ENCODE results near the gene ADARB2.

Gene ADARB2

DNA sequence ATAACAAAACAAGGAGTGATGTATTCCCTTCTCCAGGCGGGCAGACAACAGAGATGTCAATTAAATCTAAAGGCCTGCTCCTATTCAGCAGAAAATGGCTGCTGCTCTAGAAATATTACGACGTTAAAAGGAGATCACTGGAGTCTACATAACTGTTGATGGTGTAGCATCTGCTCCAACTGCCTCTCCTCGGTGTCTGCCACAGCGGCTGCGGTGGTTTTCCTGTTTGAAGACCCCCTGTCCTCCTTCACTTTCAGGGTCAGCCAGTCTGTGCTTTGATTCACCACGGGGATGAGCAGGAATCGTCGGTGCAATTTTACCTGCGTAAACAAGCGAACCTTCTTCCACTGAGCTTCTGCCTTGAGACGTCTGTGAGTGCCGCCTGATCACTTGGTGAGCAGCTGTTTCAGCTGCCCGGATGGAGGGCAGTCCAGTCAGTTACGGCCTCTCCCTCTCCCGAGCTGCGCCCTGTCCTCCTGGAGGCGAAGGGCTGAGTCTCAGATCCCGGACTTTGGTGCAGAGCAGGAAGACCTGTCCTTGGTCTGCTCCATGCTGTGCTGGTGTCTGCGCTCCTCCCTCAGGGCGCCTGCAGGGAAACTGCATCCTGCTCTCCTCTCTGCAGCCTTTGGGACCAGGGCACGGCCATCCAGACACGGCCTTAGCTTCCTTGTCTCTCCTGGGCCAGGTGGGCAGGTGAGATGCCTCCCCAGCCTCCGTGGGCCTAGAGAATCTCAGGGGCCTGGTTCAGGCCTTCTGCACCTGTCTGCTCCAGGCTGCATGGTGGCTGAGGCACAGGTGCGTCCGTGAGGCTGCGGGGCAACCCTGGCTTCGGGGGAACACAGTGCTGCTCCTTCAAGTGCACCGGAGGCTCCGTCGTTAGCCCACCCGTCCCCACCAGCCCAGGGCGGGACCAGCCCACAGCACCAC, 326.6 kb downstream of the ADARB2 start:
- Histone ChIP-seq H3K4me3 (no peak overlapping the region), H3K27ac (no peak overlapping the region)

DNA sequence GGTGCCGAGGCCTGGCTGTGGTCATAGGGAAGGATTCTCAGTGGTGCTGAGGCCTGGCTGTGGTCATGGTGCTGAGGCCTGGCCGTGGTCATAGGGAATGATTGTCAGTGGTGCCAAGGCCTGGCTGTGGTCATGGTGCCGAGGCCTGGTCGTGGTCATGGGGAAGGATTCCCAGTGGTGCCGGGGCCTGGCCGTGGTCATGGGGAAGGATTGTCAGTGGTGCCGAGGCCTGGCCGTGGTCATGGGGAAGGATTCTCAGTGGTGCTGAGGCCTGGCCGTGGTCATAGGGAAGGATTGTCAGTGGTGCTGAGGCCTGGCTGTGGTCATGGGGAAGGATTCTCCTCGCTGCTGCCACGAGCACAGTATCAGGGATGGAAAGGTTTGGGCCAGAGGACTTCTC, 327.3 kb downstream of the ADARB2 start:
- H3K27ac ChIP-seq, result no peak overlapping the region

DNA sequence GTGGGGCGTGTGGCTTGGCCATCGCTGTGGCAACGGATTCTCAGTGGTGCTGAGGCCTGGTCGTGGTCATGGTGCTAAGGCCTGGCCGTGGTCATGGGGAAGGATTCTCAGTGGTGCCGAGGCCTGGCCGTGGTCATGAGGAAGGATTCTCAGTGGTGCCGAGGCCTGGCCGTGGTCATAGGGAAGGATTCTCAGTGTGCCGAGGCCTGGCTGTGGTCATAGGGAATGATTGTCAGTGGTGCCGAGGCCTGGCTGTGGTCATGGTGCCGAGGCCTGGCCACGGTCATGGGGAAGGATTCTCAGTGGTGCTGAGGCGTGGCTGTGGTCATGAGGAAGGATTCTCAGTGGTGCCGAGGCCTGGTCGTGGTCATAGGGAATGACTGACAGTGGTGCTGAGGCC, 327.9 kb downstream of the ADARB2 start:
- H3K27ac ChIP-seq, result no peak overlapping the region
- no peak overlapping the region for H3K4me3 ChIP-seq

More for the DNA sequence above, 327.3 kb downstream of the ADARB2 start:
- H3K4me3 ChIP-seq, result no peak overlapping the region

DNA sequence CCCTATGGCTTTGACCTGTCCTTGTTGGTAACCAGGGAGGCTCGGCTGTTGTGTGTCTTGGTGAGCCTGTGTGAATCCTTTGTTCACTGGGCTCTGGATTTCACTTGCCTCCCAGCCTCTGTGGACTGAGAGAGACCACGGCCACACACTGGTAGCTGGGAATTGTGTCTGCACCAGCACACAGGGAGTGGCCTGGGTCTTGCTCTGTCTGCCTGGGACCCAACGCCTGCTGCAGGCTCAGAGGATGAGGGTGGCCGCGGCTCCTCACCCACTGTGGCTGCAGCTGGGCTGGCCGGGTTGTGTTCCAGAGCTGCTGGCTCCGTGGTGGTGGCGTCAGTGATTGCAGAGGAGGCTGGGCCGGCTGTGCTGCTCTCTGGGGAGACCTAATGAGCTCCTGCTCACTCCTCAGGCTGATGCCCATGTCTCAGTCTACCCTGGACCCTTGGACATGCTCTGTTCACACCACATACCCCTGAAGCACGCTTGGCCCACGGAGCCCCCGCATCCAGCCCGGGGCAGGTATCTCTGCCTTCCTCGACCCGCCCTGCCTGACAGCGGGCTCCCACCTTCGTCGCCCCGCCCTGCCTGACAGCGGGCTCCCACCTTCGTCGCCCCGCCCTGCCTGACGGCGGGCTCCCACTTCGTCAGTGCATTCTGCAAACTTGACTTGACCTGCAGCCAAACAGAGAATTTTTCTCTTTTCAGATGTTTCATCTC, 328.5 kb downstream of the ADARB2 start:
- H3K4me3 ChIP-seq, result no peak overlapping the region
- H3K27ac ChIP-seq, result no peak overlapping the region

DNA sequence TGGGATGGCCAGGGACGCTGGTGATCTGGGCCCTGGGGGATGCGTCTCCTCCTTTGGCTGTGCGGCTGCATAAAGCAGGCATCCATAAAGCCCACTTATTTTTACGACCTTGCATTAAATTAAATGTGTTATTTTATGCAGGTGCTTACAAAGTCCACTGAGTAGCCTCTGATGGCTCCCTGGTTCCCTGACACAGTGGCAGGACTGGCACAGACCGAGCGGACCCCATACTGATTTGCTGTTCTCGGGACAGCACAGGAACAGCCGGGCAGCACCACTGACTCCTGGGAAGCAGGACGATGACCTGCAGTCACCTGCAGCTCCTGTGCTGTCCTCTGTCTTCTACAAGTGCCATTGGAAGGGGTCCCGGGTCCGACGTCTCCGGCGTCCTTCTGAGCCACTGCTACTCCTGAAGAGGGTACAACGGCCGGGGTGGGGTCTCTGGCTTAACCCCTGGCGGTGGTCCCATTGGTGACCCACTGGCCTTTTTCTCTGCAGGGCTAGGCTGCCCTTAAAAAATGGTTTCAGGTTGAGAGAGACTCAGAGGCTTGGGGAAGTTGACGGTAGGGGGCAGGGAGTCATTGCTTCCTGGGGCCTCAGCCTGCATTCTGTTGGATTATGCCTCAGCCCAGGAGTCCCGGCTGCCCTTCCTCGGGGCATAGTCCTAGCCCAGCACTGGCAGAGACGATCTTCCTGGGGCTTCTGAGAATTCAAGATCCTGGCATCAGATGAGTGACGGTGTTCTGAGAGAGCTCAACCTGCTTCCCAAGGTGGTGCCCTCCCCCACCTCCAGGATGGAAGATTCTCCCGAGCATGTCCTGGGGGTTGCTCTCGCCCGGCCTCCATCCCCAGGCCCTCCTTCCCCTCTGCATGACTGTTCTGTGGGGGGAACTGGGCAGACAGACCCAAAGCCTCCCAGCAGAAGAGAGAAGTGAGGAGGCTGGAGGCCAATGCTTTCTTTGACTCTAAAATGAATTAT, 330.1 kb downstream of the ADARB2 start:
- Histone ChIP-seq H3K27ac (no peak overlapping the region), H3K4me3 (no peak overlapping the region)

DNA sequence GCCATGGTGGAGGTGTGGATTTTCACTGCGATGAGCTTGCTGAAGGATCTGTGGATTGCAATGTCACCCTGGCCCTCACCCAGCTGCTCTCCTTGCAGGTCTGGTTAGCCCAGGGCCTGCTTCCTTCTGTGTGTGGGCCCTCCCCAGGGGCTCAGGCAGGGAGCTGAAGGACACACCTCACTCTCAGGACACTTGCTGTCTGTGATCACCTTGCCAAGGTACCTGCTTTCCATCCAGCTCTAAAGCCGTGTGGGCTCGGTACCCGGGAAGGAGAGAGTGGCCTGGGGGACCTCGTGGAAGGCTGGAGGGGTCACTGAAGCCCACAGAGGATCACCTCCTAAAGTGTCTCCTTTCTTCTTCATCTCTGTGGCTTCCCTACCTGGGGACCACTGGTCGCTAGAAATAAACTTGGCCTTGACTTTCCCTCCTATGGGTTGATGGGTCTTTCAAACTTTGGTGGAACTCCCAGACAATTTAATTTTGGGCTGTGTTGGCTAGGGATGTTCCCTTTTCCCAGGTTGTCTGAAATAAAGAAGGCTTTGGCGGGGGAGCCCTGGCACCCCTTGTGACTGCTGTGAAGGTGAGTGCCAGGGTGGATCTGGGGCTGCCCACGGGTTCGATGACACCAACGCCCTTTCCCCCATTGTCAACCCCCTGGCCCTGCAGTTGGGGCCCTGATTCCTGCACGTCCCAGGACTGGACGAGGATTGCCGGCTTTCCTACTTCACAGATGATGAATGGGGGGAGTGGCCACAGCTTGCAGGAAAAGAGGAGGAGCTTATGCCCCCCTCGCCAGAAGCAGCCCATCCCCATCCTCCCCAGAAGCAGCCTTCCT, 331.0 kb downstream of the ADARB2 start:
- H3K4me3 ChIP-seq, result no peak overlapping the region
- H3K27ac ChIP-seq, result no peak overlapping the region

DNA sequence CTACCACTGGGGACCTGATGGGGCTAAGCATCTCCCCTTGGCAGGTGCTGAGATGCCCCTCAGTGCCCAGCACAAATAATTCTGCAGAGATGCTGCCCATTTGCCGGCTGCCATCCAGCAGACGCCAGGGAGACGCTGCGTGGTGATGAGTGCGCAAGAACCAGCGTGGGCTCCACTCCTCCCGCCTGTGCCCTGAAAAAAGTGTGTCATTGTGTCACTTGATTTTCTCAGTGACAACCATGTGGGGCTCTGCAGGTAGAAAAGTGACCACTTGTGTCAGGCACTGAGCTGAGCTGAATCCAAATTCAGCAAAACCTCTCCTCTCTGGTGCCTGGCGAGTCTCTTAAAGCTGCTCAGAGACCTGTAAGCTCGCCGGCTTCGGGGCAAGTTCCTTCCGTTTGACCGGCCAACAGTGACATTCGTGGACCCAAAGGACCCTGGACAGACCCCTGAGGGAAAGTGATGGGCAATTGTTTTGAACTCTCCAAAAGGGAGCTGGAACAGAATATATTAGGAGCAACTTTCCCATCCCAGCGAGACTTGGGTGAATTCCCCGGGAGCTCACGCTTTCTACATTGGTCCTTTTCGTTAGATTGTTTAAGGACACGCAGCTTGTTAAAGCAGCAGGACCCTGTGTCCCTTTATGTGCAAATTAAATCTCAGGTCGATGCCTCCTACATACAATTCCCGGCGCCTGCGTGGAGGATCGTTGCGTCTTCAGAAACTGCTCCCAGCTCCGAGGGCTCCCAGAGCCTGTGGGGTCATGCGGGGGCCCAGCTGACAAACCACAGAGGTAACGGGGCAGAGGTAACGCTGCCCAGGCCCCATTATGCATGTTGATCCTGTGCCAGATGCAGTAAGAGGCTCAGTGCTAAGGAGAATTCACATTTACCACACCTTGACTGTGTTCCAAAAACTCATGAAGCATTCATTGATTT, 332.7 kb downstream of the ADARB2 start:
- no peak overlapping the region for H3K4me3 ChIP-seq
- no peak overlapping the region for H3K27ac ChIP-seq

DNA sequence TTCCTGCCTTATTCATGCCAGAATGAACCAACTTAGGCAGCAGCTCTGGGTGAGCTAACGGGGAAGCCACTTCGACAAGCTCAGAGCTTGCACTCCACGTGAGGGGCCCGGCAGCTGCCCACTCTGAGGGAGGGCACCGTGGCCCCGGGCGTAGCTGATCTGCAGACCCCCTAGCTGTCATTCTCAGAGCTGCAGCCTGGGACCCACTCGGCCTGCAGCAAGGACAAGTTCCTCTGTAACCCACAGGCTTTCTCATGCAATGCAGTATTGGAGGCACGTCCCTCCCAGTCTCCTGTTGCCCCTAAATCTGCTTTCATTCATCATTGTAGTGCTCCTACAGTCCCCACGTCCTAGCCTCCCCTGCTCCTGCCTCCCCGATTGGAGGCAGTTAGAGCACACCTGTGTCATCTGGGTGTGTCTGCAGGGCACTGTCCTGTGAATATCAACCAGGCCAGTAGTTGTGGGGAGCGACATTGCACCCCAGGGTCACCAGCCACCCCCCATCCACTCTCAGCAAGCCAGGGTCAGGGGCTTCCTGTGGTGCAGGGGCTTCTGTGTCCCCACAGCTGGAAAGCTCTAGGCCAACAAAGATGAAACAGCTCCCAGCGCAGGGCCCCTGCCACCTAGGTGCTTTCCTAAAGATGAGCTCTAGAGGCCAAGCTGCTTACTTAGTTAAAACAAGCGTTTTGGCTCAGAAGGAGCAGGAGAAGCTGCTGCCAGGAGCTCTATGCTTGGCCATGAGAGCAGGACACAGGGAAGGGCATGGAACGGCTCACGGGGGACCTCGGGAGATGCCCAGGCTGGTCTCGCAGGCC, 333.6 kb downstream of the ADARB2 start:
- H3K27ac ChIP-seq, result no peak overlapping the region
- no peak overlapping the region for H3K4me3 ChIP-seq

DNA sequence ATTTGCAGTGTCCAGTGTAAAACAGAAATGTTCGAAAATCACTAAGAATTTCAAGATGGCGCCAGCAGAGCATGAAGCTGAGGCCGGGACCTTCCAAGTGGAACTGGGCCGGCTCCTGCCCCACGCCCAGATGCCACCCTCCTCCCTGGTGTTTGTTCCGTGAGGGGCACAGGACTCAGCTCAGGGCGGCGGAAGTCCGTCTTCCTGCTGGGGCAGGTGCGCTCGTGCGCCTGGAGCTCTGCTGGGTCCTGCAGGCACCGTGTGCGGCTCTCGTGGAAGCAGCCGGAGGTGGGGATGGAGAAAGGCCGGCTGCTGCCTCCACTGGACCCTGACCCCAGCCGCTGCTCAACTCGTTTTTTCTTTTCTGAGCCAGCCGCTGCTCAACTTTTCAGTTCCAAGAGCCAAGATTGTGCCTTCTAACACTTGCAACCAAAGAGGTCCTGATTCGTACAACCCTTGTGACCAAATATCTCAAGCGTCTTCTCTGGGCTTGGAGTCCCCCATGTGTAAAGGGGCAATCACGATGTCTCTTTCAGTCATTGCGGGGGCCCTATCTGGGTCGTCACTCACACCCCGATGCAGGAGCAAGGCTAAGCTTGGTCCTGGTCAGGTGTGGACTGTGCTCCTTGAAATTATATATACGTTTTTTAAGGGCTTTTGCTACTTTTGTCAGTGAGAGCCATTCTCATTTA, 334.4 kb downstream of the ADARB2 start:
- Histone ChIP-seq H3K27ac (no peak overlapping the region), H3K4me3 (no peak overlapping the region)

DNA sequence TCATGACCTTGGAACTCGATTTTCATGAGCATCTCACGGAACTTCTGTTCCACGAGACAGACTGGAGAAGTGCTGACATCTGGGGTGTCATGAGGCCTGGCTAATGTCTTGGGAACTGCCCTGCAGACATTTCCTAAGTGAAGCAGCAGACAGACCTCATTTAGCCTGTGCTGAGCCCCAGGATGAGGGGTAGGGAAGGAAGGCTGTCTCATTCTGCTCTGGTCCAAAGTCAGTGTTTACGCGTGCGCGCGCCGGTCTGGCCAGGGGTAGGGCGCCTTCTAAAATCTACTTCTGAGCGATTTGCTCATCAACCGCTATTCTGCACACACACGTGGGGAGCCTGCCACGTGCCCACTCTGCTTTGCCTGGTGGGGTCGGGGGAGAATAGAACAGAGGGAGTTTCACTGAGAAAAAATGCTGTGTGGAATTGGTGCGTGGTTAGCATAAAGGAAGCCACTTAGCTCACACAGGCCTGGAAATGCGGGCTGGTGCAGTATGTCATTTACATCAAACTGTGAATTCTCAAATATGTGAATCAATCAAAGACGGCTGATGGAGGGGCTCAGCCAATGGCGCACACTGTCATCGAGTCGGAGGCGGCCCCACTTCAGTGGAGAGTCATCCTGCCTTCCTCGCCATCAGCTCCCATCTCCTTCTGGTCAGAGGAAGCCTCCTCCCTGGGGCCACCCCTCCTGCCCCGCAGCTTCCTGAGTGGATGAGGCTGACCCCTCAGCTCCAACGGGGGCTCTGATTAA, 335.1 kb downstream of the ADARB2 start:
- Histone ChIP-seq H3K27ac (no peak overlapping the region), H3K4me3 (no peak overlapping the region)

DNA sequence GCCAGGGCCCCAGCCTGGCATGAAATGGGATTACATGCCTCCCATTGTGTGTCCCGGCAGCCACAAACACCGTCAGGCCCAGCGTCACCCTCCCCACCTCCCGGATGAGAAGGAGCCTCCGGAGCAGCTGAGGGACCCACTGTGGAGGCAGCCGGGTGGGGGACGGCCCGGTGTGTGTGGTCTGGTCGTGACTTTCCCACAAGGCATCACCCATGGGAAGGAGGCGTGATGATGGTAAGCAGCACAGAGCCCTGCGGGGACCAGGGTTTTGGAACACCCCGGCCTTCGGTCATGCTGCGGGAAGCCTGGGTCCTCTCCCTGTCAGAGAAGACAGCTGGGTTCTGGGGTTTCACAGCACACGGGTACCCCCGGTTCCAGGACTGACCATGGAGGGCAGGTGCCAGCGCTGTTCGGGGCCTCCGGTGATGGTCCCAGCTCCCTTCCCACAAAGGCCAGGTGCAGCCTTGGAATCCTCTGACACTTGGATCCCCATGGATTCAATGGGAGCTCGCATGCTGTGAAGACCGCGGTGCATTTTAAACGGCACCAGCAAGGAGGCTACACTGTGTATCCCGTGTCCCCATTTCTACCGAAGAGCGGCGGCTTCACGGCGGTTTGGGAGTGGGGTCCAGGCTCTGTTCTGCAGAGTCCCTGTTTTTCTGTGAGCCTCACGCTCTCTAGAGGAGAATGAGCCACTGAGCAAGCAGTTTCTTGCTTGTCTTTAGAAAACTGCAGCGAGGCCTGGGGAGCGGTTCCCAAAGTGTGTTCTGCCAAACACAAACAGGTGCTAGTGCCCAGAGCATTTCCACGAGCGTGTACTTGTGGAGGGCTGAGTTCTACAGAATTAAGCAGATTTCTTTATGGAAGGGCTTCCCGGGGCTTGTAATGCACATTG, 336.0 kb downstream of the ADARB2 start:
- Histone ChIP-seq H3K4me3 (no peak overlapping the region), H3K27ac (no peak overlapping the region)

DNA sequence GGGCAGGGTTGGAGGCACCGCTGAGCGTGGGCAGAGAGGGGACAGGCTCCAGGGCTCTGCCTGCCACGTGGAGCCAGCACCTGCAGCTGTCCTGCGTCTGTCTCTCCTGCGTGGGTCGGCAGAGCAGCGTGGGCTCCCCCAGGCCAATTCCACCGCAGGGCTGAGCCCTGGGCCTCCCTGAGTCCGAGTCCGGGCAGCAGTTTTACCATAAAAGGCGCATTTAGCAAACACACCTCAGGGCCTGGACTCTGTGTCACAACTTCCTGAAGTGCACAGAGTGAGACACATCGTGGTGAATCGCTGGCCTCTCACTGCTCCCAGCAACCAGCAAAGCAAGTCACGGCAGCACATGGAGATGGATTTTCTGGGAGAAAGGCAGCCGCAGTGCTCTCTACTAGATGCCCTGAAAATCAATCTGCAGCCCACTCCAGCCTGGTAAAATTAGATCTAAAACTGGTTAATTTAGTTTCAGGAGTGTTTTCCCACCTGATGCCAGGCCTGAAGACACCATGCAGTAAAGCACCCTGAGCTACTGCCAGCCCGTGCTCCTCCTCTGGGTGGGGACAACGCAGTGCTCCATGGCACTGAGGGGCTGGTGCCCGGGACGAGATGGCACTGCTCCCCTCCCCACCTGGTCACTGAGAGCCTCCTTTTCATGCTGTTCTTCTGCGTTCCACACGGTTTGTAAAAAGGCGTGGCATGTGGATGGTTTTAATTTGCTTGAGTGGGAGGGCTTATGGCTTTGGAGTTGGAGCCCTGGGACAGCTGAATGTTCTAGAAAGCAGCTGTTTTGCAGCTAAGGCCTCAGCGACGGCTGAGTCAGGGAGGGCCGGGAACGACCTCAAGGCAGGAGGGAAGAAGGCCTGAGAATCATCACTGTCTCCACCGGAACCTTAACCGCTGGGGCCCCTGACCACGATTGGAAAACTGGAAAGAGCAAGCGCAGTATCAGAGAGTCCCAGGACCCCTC, 336.9 kb downstream of the ADARB2 start:
- H3K27ac ChIP-seq, result no peak overlapping the region
- no peak overlapping the region for H3K4me3 ChIP-seq

DNA sequence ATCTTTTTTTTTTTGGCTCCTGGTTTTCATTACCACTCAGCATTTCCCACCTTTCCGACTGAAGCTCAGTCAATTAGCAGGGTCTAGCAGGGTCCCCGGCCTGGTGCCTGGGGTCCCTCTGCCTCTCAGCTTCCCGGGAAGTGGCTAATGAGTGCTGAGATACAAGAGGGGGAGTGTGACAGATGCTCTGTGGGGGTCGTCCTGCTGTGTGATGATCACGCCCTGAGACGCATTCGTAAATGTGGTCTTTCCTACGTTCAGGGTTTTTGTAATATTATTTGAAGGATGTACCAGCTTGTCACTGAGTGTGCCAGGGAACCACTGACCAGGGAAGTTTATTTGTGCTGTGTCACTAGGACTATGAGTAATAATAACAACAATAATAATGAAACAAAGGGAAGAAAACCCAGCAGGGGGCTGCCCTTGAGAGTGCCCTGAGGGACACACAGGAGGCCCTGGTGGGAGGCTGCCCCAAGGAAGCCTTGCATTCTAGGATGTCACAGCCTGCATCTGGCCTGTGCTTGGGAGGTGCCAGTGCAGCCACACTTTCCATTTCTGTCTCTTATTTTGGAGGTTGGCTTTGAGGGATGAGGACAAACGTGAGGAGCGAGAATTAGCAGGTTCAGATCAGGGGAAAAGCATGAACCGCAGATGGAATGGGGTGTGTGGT, 337.8 kb downstream of the ADARB2 start:
- no peak overlapping the region for H3K27ac ChIP-seq
- no peak overlapping the region for H3K4me3 ChIP-seq
